Activated T-cell treated with anti-CD3 and anti-CD28 coated beads for 48 hours (primary cell): ENCODE results near the gene VWA3B.

Experiments used
- DNase-seq: peaks from one replicate; pipeline ENCODE4 v3.0.0-alpha.2; 2020; ENCODE audit warnings: low read depth

VWA3B gene

GRCh38 chr2:98177286-98177685 lies 90.3 kb downstream of the VWA3B start:
- no peak for DNase-seq

DNA sequence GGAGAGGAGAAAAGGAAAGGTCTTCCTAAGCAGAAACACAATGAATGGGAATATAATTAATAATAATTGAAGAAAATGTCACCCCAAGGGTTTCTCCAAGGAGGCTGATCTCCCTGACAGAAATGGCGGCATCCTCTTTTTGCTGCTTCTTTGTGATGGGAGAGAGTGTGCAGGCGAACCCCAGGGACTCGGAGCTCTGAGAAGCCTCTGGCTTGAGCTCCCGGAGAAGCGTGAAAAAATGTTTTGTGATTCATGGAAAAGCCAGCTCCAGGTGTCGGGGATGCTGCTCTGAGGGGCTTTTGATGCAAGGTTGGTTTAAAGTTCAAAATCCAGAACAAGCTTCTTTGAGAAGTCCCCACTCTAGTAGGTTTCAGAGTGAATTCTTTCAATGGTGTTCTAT lies 91.0 kb downstream of the VWA3B start:
- no peak for DNase-seq

- no peak for DNase-seq
Measured at GRCh38 chr2:98180456-98180855, 93.5 kb downstream of the VWA3B start.

- DNase-seq: no peak
Measured at GRCh38 chr2:98181346-98181745, 94.4 kb downstream of the VWA3B start.

DNA sequence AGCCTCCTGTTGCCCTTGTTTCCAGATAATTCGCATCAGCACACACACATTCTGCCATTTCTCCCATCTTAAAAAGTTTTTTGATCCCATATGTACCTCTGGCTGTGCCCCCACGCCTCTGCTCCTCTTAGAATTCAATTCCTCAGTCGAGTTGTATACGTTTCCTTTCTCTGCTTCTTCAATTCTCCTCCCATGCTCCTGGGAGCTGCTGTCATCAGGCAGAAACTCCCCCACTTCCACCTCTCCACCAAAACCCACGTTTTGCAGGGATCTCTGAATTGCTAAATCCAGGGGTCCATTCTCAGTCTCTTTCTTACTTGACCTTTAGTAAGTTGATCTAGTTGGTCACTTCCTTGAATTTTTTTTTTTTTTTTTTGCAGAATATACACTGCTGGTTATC lies 98.8 kb downstream of the VWA3B start:
- DNase-seq: no peak

DNA sequence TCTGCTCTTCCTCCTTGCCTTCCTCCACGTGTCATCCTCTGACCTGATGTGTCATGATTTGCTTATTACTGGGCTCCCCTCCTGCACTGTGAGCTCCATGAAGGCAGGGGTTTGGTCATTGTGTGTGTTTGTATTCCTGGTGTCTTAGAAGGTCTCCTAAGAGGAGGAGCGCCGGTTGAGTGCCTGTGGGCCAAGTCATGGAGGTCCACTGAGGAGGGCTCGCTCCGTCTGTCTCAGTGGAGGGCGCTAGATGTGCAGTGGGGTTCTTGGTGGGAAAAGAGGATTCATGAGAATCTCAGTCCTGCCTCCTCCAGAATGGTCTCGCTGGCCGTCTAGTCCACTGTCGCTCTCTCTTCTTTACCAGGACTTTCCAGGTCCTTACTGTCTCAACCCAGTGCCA lies 100.2 kb downstream of the VWA3B start:
- no peak for DNase-seq

- no peak for DNase-seq
Measured at GRCh38 chr2:98188351-98189046, 101.5 kb downstream of the VWA3B start.

- no peak for DNase-seq
Measured at GRCh38 chr2:98191883-98192282, 104.9 kb downstream of the VWA3B start.

DNA sequence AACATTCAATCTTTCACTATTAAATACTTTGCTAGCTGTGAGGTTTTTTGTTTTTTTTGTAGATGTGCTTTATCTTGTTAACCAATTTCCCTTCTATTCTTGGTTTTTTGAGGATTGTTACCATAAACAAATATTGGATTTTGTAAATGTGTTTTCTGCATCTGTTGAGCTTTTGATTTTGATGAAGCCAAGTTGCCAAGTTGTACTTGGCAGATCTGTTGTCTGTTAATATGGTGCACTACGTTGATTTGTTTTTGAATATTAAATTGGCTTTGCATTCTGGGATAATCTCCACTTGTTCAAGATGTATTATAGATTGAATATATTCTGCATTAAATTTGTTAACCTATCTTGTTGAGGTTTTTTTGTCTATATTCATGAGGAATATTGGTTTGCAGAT lies 114.6 kb downstream of the VWA3B start:
- DNase-seq: no peak

GRCh38 chr2:98205889-98206288 lies 118.9 kb downstream of the VWA3B start:
- DNase-seq: no peak

DNA sequence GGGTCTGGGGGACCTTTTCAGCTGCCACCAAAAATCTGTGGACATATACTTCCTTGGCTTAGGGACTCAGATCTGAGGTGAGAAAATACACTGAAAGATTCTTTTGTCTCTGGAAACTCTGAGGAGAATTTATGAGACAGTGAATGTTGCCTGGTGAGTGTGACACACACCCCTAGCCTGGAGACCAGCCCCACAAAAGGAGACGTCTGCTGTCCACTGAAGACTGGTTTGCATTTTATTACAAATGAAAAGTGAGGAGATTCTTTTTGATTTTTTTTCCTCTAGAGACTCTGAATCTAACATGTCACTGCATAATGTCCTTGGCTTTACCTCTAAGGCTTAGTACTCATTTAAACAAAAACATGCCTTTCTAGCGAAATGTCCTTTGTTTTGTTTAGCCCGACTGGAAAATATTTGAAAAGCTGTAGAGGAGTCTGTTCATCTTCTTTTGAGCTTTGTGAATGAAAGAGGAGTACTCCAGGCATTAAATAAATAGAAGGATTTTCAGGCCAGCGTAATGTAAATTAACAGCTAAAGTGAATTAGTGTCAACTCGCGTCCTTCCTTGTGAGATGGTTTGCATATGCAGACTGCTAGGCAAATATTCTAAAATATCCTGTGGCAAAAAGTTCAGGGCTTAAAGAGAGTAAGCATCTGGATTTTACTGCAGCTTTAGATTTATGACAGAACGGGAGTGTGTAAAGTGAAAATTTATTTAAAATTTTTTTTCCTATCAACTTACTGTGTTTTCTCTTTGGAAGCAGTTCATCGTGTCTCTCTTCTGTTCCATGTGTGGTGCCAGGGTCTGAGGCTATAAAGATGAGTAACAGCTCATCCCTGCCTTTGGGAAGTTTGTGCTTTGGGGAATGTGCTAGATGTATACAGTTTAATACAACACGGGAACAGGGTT lies 125.4 kb downstream of the VWA3B start:
- no peak for DNase-seq

GRCh38 chr2:98216616-98217015 lies 129.6 kb downstream of the VWA3B start:
- no peak for DNase-seq

DNA sequence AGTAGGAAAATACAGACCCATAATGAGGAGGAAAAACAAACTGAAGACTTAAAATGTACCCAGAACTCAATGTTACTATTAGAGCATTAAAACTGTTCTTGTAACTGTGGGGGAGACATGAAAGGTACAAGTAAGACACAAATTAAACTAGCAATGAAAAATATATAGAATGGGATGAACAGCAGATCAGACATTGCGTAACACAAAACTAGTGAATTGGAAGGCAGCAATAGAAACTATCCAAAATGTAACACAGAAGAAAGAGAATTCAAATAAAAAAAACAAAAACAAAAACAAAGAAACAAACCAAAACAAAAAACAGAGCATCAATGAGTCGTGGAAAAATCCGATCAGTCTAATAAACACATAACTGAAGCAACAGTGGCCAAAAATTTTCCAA lies 132.2 kb downstream of the VWA3B start:
- DNase-seq: no peak

DNA sequence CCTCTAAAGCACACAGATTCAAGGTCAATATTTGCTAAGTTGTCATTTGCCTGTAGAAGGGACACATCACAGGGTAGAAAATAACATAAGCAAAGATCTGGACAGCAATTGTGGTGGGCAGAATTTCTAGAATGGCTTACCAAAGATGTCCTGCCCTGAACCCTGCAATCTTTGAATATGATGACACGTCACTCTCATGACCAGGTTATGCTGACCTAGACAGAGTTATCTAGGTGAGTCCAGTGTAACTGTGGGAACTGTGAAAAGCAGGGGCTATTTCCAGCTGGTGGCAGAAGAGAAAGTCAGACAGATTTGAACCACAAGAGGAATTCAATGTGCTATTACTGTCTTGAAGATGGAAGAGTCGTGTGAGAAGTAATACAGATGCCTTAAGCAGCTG lies 147.0 kb downstream of the VWA3B start:
- DNase-seq: no peak

DNA sequence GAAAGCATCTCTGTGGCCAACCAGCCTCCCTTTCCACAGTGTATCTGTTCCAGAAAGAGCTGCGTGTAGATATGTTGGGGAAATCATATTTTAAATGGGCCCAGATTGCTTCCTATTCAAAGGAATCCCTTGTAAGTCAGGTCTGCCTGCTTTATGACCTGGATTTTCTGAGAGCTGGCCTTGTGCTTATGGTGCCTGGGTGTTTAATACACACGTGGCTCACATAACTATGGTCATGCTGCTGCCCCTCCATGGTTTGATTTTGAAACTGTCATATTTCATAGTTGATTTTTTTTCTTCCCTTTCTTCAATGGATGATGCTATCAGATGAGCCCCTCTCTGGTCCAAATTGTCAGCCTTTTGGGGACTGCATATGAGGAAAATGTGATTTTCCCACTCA lies 147.8 kb downstream of the VWA3B start:
- DNase-seq: no peak

DNA sequence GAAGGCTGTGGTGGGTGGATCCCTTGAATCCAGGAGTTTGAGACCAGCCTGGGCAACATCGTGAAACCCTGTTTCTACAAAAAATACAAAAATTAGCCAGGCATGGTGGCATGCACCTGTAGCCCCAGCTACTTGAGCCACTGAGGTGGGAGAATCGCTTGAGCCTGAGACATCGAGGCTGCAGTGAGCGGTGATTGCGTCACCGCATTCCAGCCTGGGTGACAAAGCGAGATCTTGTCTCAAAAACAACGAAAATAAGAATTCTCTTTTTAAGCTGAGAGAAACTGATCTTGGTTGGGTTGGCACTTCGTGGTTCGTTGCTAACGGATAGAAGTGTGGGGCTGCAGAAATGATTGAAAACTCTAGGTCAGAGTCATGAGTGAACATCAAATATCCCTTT lies 150.0 kb downstream of the VWA3B start:
- no peak for DNase-seq

- DNase-seq: no peak
Measured at GRCh38 chr2:98240786-98241398, 153.9 kb downstream of the VWA3B start.

DNA sequence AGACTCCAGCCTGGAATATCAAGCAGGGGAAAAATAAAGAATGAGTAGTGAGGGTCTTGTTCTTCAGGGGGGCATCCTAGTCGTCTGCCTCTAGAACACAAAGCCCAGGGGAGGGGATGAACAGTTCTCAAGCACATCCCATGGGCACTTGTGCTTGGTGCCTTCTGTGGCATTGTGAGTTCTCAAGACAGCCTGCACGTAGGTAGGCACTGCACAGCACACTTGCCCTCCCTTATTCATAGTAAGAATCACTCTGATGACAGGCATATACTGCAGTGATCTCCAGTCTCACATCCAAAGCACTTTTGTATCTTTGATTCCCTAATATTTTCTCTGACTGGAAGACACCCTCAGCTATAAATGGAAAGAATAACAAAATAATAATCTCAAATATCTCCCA lies 154.6 kb downstream of the VWA3B start:
- no peak for DNase-seq

DNA sequence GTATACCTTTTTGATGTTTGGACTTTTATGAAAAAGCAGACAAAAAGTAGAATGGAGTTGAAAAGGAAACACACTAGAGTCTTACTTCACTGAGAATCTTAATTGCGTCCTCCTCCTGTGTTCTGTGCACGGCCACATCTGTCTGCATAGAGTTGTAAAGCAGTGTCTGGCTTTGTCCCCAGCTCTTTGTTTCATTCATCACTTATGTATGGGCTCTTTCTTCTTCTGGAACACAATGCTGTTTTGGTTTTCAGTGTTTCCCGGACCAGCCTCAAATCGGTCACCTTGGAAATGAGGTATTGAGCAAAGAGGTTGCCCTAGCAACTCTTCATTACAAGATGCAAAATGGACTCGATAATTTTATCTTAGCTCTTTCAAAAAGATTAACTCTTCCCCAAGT lies 155.0 kb downstream of the VWA3B start:
- DNase-seq: no peak

GRCh38 chr2:98245491-98245890 lies 158.5 kb downstream of the VWA3B start:
- DNase-seq: no peak

DNA sequence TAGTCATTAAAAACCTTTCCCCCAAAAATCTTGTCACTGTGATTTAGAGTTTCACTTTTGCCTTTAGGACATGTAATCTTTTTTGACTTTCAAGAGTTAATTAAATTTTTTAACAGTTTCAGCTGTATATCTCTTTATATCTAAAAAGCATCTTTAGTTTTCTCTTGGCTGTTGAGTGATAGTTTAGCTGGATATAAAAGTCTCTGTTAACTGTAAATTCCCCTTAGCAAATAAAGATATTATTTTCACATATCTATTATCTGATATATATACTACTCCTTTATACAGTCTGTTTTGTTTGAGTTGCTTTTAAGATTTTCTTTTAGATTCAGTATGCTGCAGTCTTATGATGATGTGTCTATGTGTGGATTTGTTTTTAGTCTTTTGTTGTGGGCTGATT lies 160.4 kb downstream of the VWA3B start:
- DNase-seq: no peak

DNA sequence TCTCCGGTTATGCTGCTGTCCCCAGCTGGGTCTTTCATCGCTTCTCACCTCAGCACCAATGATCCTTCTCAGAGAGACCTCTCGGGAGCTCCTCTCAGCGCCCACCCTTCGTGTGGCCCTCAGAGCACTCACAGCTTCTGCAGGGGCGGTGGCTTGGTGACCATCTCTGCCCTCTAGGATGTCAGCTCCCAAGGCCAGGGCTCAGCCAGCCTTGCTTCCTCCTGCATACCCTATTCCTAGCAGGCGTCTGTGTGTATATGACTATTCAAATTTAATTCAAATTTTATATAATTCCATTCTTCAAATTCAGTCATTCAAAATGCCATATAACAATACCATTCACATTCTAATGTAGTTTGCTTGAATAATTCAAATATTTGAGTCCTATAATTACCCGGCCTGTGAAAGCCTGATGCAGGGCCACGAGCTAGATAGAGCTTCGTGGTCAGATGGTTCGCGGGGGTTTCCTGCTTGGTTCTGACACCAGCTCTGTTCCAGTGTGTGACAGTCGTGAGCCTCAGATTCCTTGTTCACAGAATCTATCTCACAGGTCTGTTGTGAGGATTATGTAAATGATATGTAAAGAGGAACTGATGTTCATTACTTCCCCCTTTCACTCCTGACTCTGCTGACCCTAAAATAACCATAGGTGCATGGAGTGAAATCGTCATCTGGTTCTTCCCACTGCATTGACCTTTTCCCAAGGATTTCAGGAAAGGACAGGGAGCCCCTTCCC lies 165.2 kb downstream of the VWA3B start:
- no peak for DNase-seq
